ENCODE results near the gene CREB5.

The CREB5 gene

DNA sequence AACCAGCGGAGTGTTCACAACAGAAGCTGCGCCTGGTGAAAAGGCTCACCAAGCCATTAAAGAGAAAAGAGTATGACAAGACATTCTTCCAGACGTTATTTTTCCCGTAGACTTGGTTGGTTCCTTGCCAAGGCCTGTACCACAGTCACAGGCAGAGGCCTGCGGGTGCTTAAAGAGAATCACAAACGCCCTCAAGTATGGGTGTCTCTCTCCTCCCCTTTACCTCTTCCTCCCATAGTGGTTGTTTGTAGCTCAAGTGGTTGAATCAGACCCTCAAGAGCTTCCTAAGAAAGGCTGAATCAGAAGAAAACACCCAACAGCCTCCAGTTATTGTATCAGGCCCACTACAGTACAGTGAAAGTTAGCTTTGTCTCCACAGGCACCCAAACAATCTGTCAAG is 169.0 kb downstream of the CREB5 start:
- Histone ChIP-seq H3K4me1 (ENCODE audit: low read depth, poor library complexity, severe bottlenecking) (no peaks in the 10 kb centered on the region), H3K79me2 (ENCODE audit: insufficient read depth, low read depth) (no peaks in the 10 kb centered on the region), H3K9ac (no peak overlapping the region), H3K4me2 (no peak overlapping the region), H3K36me3 (ENCODE audit: insufficient read depth) (no peaks in the 10 kb centered on the region), H4K20me1 (ENCODE audit: insufficient read depth) (no peaks in the 10 kb centered on the region), H3K27me3 (ENCODE audit: insufficient read depth, low read depth) (no peaks in the 10 kb centered on the region; the same call in 1 of the 2 replicates), H2AFZ (ENCODE audit: low read depth) (no peak overlapping the region), H3K27ac (no peak overlapping the region), H3K4me3 (IDR thresholded peaks at IDR 0.05; ENCODE audit: insufficient read depth, low read depth, low read length) (no peak overlapping the region)
- TF ChIP-seq, protein P1, sequence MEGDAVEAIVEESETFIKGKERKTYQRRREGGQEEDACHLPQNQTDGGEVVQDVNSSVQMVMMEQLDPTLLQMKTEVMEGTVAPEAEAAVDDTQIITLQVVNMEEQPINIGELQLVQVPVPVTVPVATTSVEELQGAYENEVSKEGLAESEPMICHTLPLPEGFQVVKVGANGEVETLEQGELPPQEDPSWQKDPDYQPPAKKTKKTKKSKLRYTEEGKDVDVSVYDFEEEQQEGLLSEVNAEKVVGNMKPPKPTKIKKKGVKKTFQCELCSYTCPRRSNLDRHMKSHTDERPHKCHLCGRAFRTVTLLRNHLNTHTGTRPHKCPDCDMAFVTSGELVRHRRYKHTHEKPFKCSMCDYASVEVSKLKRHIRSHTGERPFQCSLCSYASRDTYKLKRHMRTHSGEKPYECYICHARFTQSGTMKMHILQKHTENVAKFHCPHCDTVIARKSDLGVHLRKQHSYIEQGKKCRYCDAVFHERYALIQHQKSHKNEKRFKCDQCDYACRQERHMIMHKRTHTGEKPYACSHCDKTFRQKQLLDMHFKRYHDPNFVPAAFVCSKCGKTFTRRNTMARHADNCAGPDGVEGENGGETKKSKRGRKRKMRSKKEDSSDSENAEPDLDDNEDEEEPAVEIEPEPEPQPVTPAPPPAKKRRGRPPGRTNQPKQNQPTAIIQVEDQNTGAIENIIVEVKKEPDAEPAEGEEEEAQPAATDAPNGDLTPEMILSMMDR (conservative IDR thresholded peaks at IDR 0.05; ENCODE audit: low read depth, low read length): no peak

DNA sequence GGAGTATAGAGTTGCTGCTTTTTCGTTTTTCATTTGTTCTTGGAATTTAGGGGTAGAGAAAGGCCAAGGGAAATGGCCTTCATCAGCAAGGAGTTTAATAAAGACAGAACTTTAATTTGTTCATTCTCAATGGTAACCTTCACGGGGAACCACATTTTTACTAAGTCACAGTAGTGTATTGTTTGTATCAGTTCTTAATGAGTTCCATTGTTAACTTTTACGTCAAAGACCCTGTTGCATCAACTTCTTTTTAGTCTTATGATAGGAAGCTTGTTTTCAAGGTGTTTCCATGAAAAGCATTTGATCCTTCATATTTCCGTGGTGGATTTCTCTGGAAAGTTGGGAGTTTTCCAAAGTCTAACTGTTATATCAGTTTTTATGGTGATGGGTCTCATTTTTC is 169.9 kb downstream of the CREB5 start:
- Histone ChIP-seq H3K79me2 (ENCODE audit: insufficient read depth, low read depth) (no peaks in the 10 kb centered on the region), H3K27ac (no peak overlapping the region), H3K4me2 (no peak overlapping the region), H3K36me3 (ENCODE audit: insufficient read depth) (no peaks in the 10 kb centered on the region), H4K20me1 (ENCODE audit: insufficient read depth) (no peaks in the 10 kb centered on the region), H3K4me1 (ENCODE audit: low read depth, poor library complexity, severe bottlenecking) (no peaks in the 10 kb centered on the region), H2AFZ (ENCODE audit: low read depth) (no peak overlapping the region), H3K9ac (no peak overlapping the region), H3K27me3 (ENCODE audit: insufficient read depth, low read depth) (no peaks in the 10 kb centered on the region), H3K4me3 (IDR thresholded peaks at IDR 0.05; ENCODE audit: insufficient read depth, low read depth, low read length) (no peak overlapping the region)
- TF ChIP-seq, protein P1 (conservative IDR thresholded peaks at IDR 0.05; ENCODE audit: low read depth, low read length): no peak

DNA sequence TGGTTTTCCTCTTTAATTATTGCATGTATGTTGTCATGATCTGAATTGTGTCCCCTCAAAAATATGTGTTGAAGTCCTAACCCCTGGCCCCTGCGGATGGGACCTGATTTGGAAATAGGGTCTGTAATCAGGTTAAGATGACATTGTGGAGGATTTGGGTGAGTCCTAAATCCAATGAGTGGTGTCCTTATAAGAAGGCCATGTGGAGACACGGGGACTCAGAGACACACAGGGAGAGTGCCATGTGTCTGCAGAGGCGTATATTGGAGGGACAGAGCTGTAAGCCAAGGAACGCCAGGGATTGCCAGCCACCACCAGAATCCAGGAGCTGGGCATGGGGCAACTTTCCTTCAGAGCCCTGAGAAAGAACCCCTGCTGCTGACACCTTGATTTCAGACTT is 171.9 kb downstream of the CREB5 start:
- Histone ChIP-seq H3K79me2 (ENCODE audit: insufficient read depth, low read depth) (no peaks in the 10 kb centered on the region), H3K27me3 (ENCODE audit: insufficient read depth, low read depth) (no peaks in the 10 kb centered on the region), H2AFZ (ENCODE audit: low read depth) (no peak overlapping the region), H3K27ac (no peak overlapping the region), H3K4me2 (no peak overlapping the region), H3K4me3 (IDR thresholded peaks at IDR 0.05; ENCODE audit: insufficient read depth, low read depth, low read length) (no peak overlapping the region), H3K4me1 (ENCODE audit: low read depth, poor library complexity, severe bottlenecking) (no peaks in the 10 kb centered on the region), H3K9ac (no peak overlapping the region), H3K36me3 (ENCODE audit: insufficient read depth) (no peaks in the 10 kb centered on the region), H4K20me1 (ENCODE audit: insufficient read depth) (no peaks in the 10 kb centered on the region)
- TF ChIP-seq, protein P1 (conservative IDR thresholded peaks at IDR 0.05; ENCODE audit: low read depth, low read length): no peak

DNA sequence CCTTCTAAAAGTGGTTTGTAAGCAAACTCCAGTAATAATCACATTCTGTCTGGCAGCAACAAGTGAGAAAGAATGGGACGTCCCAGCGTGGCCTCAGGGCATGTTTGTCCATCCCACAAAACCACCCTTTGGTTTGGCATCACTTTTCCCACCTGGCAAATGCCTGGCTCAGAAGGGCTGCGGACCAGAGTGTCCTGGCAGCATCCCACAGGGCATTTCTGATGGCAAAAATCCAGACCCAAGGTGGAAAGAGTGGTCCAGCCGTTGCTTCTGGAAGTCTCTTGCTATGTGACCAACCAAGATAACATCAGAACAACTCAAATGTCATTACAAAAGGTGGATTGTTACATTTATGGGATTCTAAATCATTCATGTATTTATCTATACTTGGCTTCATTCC is 174.4 kb downstream of the CREB5 start:
- TF ChIP-seq, protein P1 (conservative IDR thresholded peaks at IDR 0.05; ENCODE audit: low read depth, low read length): no peak
- H3K27me3 ChIP-seq (ENCODE audit: insufficient read depth, low read depth): no peaks in the 10 kb centered on the region
- no peak overlapping the region for H3K27ac ChIP-seq
- no peaks in the 10 kb centered on the region for H3K4me1 ChIP-seq (ENCODE audit: low read depth, poor library complexity, severe bottlenecking)
- H3K36me3 ChIP-seq (ENCODE audit: insufficient read depth): no peaks in the 10 kb centered on the region
- H3K4me2 ChIP-seq: no peak overlapping the region
- no peak overlapping the region for H2AFZ ChIP-seq (ENCODE audit: low read depth)
- H4K20me1 ChIP-seq (ENCODE audit: insufficient read depth): no peaks in the 10 kb centered on the region
- H3K79me2 ChIP-seq (ENCODE audit: insufficient read depth, low read depth): no peaks in the 10 kb centered on the region
- H3K4me3 ChIP-seq (IDR thresholded peaks at IDR 0.05; ENCODE audit: insufficient read depth, low read depth, low read length): no peak overlapping the region
- no peak overlapping the region for H3K9ac ChIP-seq
